Endothelial cell of umbilical vein (primary cell): Measurements from ENCODE around the gene SERPINF2.
"Not testable (repeated sequence)": the region's sequence is repeated elsewhere in the genome, so short reads cannot be mapped to it uniquely, and the experiment has no call there.

Source experiments
- POLR2A ChIP-seq: IDR thresholded peaks from 2 replicates; pipeline ENCODE4 v1.6.1; 2012; ENCODE audit warnings: low read depth, mild to moderate bottlenecking, control low read depth, low read length
- TF ChIP-seq, protein P1 (sequence below), 2 donors: IDR thresholded peaks; 1 replicate in 1 of 2; 2 replicates in 1 of 2; pipeline ENCODE4 v1.5.1; 2011; ENCODE audit warnings: low read length in 2 of 2, mild to moderate bottlenecking in 2 of 2, moderate library complexity in 2 of 2, control low read depth in 1 of 2, inconsistent platforms in 1 of 2, low read depth in 1 of 2; ENCODE audit not compliant: insufficient read depth in 1 of 2; ENCODE audit errors: extremely low read depth in 1 of 2

DNA sequence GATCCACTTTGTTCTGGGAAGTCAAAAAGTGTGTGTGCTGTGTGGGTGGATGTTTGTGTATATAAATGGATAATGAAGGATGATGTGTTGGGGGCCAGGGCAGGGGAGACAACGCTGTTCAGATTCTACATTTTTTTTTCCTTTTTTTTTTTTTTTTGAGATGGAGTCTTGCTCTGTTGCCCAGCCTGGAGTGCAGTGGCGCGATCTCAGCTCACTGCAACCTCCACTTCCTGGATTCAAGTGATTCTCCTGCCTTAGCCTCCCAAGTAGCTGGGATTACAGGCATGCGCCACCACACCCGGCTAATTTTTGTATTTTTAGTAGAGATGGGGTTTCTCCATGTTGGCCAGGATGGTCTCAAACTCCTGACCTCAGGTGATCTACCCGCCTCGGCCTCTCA lies 22.0 kb downstream of the SERPINF2 start:
- TF ChIP-seq, protein P1, sequence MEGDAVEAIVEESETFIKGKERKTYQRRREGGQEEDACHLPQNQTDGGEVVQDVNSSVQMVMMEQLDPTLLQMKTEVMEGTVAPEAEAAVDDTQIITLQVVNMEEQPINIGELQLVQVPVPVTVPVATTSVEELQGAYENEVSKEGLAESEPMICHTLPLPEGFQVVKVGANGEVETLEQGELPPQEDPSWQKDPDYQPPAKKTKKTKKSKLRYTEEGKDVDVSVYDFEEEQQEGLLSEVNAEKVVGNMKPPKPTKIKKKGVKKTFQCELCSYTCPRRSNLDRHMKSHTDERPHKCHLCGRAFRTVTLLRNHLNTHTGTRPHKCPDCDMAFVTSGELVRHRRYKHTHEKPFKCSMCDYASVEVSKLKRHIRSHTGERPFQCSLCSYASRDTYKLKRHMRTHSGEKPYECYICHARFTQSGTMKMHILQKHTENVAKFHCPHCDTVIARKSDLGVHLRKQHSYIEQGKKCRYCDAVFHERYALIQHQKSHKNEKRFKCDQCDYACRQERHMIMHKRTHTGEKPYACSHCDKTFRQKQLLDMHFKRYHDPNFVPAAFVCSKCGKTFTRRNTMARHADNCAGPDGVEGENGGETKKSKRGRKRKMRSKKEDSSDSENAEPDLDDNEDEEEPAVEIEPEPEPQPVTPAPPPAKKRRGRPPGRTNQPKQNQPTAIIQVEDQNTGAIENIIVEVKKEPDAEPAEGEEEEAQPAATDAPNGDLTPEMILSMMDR (IDR thresholded peaks at IDR 0.05; ENCODE audit: extremely low read depth in 1 of 2, insufficient read depth in 1 of 2, low read depth in 1 of 2, low read length in 2 of 2), result not testable (repeated sequence)
- not testable (repeated sequence) for TF ChIP-seq POLR2A
